Activated T-helper 9 cell treated with anti-CD3 and anti-CD28 coated beads, Interleukin-2, amount 50 U/mL, for 16 hours (primary cell): ENCODE results near the gene PTPN11.
"Not testable (repeated sequence)": the region's sequence is repeated elsewhere in the genome, so short reads cannot be mapped to it uniquely, and the experiment has no call there.

Experiments
- DNase-seq: peaks from one replicate; pipeline ENCODE4 v3.0.0-alpha.2; 2020; ENCODE audit warnings: low read depth

Gene PTPN11

GRCh38 chr12:112409064-112409905 lies 9.5 kb upstream of the PTPN11 start, which contains the start of gene RPL6:
TSS of gene RPL6 (minus strand) at chr12:112409605. CDS start at chr12:112408656, 949 bp downstream.
- DNase-seq = peak; percentile 58

GRCh38 chr12:112409906-112410244 lies 8.9 kb upstream of the PTPN11 start:
- DNase-seq = no peak

DNA sequence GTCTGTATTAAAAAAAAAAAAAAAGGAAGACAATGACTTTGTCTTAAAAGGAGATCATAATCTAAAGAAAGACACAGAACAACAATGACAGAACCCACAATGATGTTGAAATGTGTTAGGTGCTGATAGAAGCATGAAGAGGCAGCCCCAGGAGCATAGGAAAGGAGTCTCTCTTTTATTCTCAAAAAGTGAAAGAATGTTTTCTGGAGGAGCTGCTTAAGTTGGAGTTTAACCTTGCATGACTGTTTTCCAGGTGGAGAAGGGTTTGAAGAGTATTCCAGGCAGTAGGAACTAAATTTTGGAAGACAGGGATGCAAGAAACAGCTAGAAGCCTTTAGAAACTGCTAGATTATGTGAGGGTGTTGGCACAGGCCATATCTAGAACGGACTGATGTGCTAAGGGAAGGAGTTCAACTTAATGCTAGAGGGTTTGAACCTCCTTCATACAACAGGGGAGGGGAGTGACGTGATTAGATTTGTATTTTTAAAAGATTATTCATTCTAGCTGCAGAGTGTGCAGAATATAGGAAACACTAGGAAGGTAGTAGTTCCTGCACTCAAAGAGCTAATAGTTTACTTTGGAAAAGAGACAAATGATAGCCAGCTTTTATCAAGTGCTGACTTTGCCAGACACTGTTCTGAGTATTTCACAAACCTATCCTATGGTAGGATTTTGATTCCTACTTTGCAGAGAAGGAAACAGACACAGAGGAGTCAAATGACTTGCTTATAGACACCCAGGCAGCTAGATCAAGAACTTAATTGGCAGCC lies 4.7 kb upstream of the PTPN11 start:
- DNase-seq = no peak

DNA sequence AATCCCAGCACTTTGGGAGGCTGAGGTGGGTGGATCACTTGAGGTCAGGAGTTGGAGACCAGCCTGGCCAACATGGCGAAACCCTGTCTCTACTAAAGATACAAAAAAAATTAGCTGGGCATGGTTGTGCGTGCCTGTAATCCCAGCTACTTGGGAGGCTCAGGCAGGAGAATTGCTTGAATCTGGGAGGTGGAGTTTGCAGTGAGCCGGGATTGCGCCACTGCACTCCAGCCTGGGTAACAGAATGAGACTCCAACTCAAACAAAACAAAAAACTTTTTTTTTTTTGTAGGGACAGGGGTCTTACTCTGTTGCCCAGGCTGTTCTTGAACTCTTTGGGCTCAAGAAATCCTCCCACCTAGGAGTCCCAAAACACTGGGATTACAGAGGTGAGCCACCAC lies 3.3 kb upstream of the PTPN11 start:
- DNase-seq = not testable (repeated sequence)

DNA sequence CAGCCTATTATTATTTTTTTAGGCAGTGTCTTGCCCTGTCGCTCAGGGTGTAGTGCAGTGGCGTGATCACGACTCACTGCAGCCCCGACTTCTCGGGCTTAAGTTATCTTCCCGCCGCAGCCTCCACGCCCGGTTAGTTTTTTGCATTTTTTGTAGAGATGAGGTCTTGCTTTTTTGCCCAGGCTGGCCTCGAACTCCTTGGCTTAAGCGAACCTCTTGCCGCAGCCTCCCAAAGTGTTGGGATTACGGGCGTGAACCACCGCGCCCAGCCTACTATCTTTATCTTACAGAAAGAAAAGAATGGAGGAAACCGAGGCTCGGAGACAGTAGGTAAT lies 507 bp upstream of the PTPN11 start:
- DNase-seq = no peak

GRCh38 chr12:112419297-112420133 lies 768 bp downstream of the PTPN11 start:
- DNase-seq = no peak

DNA sequence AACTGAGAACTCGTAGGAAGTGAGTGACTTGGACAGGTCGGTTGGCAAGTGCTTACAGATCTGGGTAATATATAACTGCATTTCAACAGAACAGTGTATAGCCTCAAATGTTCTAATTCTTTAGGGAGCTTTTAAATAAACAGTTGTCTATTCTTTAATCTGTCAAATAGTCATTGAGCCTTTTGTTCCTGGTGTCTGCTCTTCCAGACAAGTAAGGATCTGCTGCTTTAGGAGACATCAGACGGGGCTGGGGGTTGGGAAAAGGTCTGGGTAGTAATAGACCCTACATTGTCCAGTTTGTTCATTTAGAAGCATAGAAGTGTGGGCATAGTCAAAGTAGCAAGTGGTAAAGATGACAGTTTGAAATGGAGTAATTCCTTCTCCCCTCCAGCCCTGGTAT lies 2.0 kb downstream of the PTPN11 start:
- DNase-seq = no peak

GRCh38 chr12:112421363-112421762 lies 2.6 kb downstream of the PTPN11 start:
- no peak for DNase-seq

DNA sequence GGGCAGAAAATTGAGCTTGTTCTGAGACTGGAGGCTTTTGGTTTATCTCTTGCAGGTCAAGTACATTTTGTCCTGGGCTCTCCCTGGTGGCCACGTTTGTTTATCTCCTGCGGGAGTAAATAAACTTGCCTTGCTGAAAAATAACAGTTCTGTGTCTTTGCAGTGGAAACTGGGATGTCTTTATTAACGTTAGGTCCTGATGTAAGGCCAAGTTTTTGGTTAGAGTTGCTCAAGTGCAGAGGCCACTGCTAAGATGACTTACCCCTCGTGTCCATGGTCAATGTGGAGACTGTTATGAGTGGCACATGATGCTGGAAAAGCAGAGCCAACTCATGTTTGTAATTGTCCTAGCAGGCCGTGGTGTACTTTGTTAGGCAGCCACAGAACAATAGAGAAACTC lies 3.8 kb downstream of the PTPN11 start:
- DNase-seq = no peak

DNA sequence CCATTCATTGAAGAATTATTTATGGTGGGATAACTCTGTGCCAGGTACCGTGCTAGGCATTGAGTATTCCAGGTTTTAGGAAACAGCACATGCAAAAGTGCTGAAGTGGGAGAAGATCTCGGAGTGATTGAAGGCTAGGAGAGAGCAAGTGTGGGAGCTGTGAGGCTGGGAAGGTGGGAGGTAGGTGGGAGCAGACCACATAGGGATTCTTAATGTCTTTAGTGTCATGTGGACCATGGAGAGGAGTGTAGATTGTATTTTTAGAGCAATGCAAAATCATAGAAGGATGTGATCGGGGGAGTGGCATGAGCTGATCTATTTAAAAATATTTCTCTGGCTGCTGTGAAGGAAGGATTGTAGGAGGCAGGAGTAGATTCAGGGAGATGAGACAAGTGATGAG lies 5.4 kb downstream of the PTPN11 start:
- DNase-seq = no peak

GRCh38 chr12:112425582-112426382 lies 7.0 kb downstream of the PTPN11 start:
- DNase-seq = no peak

DNA sequence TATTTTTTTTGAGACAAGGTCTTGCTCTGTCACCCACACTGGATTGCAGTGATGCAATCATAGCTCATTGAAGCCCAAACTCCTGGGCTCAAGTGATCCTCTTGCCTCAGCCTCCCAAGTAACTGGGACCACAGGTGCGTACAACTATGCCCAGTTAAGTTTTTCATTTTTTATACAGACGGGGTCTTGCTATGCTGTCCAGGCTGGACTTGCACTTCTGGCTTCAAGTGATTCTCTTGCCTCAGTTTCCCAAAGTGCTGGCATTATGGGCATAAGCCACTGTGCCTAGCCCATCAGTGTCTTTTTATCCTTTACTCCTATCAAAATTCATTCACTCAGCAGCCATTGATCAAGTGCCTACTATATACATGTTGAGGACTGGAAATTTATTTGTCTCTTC lies 9.0 kb downstream of the PTPN11 start:
- no peak for DNase-seq

DNA sequence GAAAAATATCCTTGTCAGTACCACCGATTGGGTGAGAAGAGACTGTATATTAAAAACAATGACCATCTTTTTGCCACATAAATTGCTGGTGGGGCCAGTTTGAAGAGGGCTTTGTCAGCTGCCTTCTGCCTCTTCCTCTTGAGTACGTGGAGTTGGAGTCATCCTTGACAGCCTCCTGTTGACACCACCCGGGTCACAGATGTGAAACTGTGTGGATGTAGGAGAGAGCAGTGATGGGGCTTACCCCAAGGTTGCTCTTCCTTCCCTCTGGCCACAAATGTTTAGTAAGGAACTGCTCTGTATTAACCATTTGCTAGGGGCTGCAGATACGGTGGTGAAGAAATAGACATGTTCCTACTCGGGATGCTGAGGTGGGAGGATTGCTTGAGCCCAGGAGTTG lies 12.2 kb downstream of the PTPN11 start:
- no peak for DNase-seq

GRCh38 chr12:112431965-112432364 lies 13.2 kb downstream of the PTPN11 start:
- no peak for DNase-seq

DNA sequence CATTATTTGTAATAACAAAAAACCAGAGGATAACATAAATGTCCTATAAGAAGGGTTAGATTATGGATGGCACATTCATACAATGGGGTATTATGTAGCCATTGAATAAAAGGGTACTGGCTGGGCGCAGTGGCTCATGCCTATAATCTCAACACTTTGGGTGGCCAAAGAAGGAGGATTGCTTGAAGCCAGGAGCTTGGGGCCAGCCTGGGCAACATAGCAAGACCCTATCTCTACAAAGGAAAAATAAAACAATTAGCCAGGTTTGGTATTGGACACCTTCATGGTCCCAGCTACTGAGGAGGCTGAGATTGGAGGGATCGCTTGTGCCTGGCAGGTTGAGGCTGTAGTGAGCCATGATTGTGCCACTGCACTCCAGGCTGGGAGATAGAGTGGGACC lies 14.8 kb downstream of the PTPN11 start:
- no peak for DNase-seq

DNA sequence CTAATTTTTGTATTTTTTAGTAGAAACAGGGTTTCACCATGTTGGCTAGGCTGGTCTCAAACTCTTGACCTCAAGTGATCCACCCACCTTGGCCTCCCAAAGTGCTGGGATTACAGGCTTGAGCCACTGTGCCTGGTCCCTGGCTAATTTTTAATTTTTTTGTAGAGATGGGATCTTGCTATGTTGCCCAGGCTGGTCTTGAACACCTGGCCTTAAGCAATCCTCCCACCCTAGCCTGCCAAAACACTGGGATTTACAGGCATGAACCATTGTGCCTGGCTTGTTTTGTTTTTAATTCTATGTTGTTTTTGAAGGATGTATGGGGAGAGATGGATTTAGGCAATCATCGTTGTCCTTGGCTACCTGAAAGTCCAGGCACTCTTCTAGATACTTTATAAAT lies 19.9 kb downstream of the PTPN11 start:
- DNase-seq = not testable (repeated sequence)

GRCh38 chr12:112439769-112440168 lies 21.0 kb downstream of the PTPN11 start:
- no peak for DNase-seq

GRCh38 chr12:112440653-112441052 lies 21.9 kb downstream of the PTPN11 start:
- not testable (repeated sequence) for DNase-seq

- DNase-seq = no peak
Measured at GRCh38 chr12:112443916-112444315, 25.2 kb downstream of the PTPN11 start.

- DNase-seq = no peak
Measured at GRCh38 chr12:112446008-112446725, 27.4 kb downstream of the PTPN11 start.

GRCh38 chr12:112447106-112447505 lies 28.4 kb downstream of the PTPN11 start:
- no peak for DNase-seq
